Measurements from ENCODE around the gene RHOXF2.
"Not testable (repeated sequence)": the region's sequence is repeated elsewhere in the genome, so short reads cannot be mapped to it uniquely, and the experiment has no call there.

- not testable (repeated sequence) for TF ChIP-seq POLR2A, CTCF (IDR thresholded peaks at IDR 0.05)
Observed at GRCh38 chrX:120195786-120196185, 37.4 kb downstream of the RHOXF2 start.

Measured in body of pancreas (tissue), 4 donors.